Measurements from ENCODE around the gene ARHGEF16. TPM values are rescaled to one million over a fixed set of nuclear protein-coding genes. Genes with fewer than 3 reads are reported as not detected.

Gene ARHGEF16
- total and polyA plus RNA-seq, 2 donors (not counting 1 experiment from before 2014, with no cell fraction given): 0.13 to 0.22 TPM

DNA sequence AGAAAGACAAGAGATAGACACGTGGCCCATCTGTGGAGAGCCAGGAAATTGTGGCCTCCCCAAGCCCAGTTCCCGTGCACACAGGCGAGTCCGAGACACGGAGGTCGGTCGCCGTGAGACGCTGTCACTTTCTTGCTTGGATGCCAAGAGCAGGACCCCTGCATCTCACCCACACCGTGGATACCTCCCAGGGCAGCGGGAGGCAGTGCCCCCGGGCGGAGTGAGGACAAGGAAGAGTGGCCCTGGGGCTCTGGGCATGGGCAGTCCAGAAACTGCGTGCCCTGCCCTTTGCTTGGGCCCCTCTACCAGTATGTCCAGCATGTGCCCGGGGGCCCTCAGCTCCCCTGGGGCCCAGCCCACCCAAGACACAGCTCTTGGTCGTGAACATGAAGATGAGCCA is 24.7 kb upstream of the ARHGEF16 start:
- Histone ChIP-seq H3K79me2 (ENCODE audit: control insufficient read depth, insufficient read depth, low read length) (no peaks in the 10 kb centered on the region), H2AFZ (ENCODE audit: insufficient read depth, low read depth, low read length, poor library complexity, severe bottlenecking) (no peak overlapping the region), H4K20me1 (ENCODE audit: control insufficient read depth, insufficient read depth, low read length, poor library complexity, severe bottlenecking) (no peaks in the 10 kb centered on the region), H3K27me3 (replicated peaks in 1 of 4; ENCODE audit: control extremely low read depth in 1 of 4, control insufficient read depth in 3 of 4, insufficient read depth in 4 of 4, low read length in 3 of 4) (no peaks in the 10 kb centered on the region), H3K9me3 (ENCODE audit: control extremely low read depth in 1 of 3, control insufficient read depth in 2 of 3, insufficient read depth in 1 of 3, low read length in 2 of 3) (no peaks in the 10 kb centered on the region), H3K4me2 (replicated peaks; ENCODE audit: low read depth, low read length, poor library complexity, severe bottlenecking) (no peak overlapping the region), H3K4me3 (ENCODE audit: control extremely low read depth in 1 of 5, extremely low read depth in 1 of 5, insufficient read depth in 1 of 5, low read depth in 2 of 5, low read length in 4 of 5) (no peak overlapping the region), H3K36me3 (replicated peaks in 1 of 2; ENCODE audit: control extremely low read depth in 1 of 2, control insufficient read depth in 1 of 2, extremely low read depth in 1 of 2, insufficient read depth in 2 of 2, low read length in 1 of 2) (no peaks in the 10 kb centered on the region), H3K4me1 (ENCODE audit: control insufficient read depth in 2 of 2, insufficient read depth in 2 of 2, low read length in 2 of 2) (peaks cover 0 to 1% of the 10 kb centered on the region in 2 donors), H3K27ac (ENCODE audit: low read length in 2 of 2) (no peak overlapping the region), H3K9ac (ENCODE audit: low read length) (no peak overlapping the region)
- WGBS (ENCODE audit: insufficient coverage): 89% methylated on average over 16 of the region's 16 CpGs
- Mint-ChIP-seq H3K27me3 (no peaks in the 10 kb centered on the region), H3K27ac (no peak overlapping the region), H3K4me3 (no peak overlapping the region), H3K4me1 (no peaks in the 10 kb centered on the region), H3K9me3 (ENCODE audit: insufficient read depth) (no peaks in the 10 kb centered on the region)
- ChIA-PET POLR2A (no interaction called here), CTCF (no interaction called here)
- no peak for TF ChIP-seq EZH2 (IDR thresholded peaks at IDR 0.05; ENCODE audit: borderline replicate concordance, insufficient read depth, low read depth, low read length, poor library complexity, severe bottlenecking)
- TF ChIP-seq, protein P1, sequence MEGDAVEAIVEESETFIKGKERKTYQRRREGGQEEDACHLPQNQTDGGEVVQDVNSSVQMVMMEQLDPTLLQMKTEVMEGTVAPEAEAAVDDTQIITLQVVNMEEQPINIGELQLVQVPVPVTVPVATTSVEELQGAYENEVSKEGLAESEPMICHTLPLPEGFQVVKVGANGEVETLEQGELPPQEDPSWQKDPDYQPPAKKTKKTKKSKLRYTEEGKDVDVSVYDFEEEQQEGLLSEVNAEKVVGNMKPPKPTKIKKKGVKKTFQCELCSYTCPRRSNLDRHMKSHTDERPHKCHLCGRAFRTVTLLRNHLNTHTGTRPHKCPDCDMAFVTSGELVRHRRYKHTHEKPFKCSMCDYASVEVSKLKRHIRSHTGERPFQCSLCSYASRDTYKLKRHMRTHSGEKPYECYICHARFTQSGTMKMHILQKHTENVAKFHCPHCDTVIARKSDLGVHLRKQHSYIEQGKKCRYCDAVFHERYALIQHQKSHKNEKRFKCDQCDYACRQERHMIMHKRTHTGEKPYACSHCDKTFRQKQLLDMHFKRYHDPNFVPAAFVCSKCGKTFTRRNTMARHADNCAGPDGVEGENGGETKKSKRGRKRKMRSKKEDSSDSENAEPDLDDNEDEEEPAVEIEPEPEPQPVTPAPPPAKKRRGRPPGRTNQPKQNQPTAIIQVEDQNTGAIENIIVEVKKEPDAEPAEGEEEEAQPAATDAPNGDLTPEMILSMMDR (IDR thresholded peaks at IDR 0.05): no peak
- DNase-seq: no peak
- ATAC-seq (ENCODE audit: low read depth): no peak
- intact Hi-C loops (cut with micrococcal nuclease): loop anchor here (10.0 kb wide), 1 partner anchor 1235 kb away; the partner anchor contains the start of gene FAAP20

- intact Hi-C loops (cut with micrococcal nuclease): no loop called here
- H2AFZ ChIP-seq (ENCODE audit: insufficient read depth, low read depth, low read length, poor library complexity, severe bottlenecking): no peak overlapping the region
- no peak for ATAC-seq (ENCODE audit: low read depth)
- no peaks in the 10 kb centered on the region for H3K9me3 ChIP-seq (ENCODE audit: control extremely low read depth in 1 of 3, control insufficient read depth in 2 of 3, insufficient read depth in 1 of 3, low read length in 2 of 3)
- DNase-seq: no peak
- no peaks in the 10 kb centered on the region for H3K36me3 ChIP-seq (replicated peaks in 1 of 2; ENCODE audit: control extremely low read depth in 1 of 2, control insufficient read depth in 1 of 2, extremely low read depth in 1 of 2, insufficient read depth in 2 of 2, low read length in 1 of 2)
- no peaks in the 10 kb centered on the region for H3K9me3 Mint-ChIP-seq (ENCODE audit: insufficient read depth)
- H3K4me3 Mint-ChIP-seq: no peak overlapping the region
- POLR2A ChIA-PET: no interaction called here
- WGBS (ENCODE audit: insufficient coverage): 91% methylated on average over 18 of the region's 19 CpGs
- no peaks in the 10 kb centered on the region for H3K4me1 Mint-ChIP-seq
- H3K27me3 Mint-ChIP-seq: no peaks in the 10 kb centered on the region
- H3K27me3 ChIP-seq (replicated peaks in 1 of 4; ENCODE audit: control extremely low read depth in 1 of 4, control insufficient read depth in 3 of 4, insufficient read depth in 4 of 4, low read length in 3 of 4): no peaks in the 10 kb centered on the region
- H4K20me1 ChIP-seq (ENCODE audit: control insufficient read depth, insufficient read depth, low read length, poor library complexity, severe bottlenecking): no peaks in the 10 kb centered on the region
- H3K27ac Mint-ChIP-seq: no peak overlapping the region
- TF ChIP-seq, protein P1 (IDR thresholded peaks at IDR 0.05): no peak
- no peak for TF ChIP-seq EZH2 (IDR thresholded peaks at IDR 0.05; ENCODE audit: borderline replicate concordance, insufficient read depth, low read depth, low read length, poor library complexity, severe bottlenecking)
- H3K27ac ChIP-seq (ENCODE audit: low read length in 2 of 2): no peak overlapping the region
- no peaks in the 10 kb centered on the region for H3K4me1 ChIP-seq (ENCODE audit: control insufficient read depth in 2 of 2, insufficient read depth in 2 of 2, low read length in 2 of 2)
- no peaks in the 10 kb centered on the region for H3K79me2 ChIP-seq (ENCODE audit: control insufficient read depth, insufficient read depth, low read length)
- no peak overlapping the region for H3K4me3 ChIP-seq (ENCODE audit: control extremely low read depth in 1 of 5, extremely low read depth in 1 of 5, insufficient read depth in 1 of 5, low read depth in 2 of 5, low read length in 4 of 5)
- no peak overlapping the region for H3K9ac ChIP-seq (ENCODE audit: low read length)
- no peak overlapping the region for H3K4me2 ChIP-seq (replicated peaks; ENCODE audit: low read depth, low read length, poor library complexity, severe bottlenecking)
- CTCF ChIA-PET: no interaction called here
Observed at GRCh38 chr1:3430406-3430805, 24.1 kb upstream of the ARHGEF16 start.
